SH-SY5Y (cell line): ENCODE results near the gene ITPR2.

Experiments
- GATA2 ChIP-seq: IDR thresholded peaks from 2 replicates; pipeline ENCODE4 v1.6.1; 2011; ENCODE audit warnings: mild to moderate bottlenecking, low read depth, low read length
- GATA3 ChIP-seq: IDR thresholded peaks from 2 replicates; pipeline ENCODE4 v1.6.1; 2011; ENCODE audit warnings: low read depth, mild to moderate bottlenecking, low read length, moderate library complexity

Gene ITPR2

DNA sequence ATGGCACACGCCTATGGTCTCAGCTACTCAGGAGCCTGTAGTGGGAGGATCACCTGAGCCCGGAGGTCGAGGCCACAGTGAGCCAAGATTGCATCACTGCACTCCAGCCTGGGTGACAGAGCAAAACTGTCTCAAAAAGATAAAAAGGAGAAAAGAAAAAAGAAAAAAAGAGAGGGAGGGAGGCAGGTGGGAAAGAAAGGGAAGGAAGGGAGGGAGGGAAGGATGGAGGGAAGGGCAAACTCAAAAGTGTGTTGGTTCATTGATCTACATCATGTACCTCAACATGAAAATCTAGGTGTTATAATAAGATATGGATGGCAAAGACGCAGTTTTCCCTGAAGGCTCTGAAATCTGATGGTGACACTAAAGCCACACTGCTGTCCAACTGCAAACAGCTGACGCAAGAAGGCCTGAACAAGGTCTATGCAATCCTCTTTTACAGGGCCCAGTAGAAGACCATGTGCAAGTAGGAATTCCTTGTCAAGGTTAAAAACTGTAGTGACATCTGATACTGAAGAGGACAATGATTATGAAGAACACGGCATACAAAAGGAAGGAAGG is 143.6 kb downstream of the ITPR2 start:
- TF ChIP-seq GATA2: no peak
- no peak for TF ChIP-seq GATA3

DNA sequence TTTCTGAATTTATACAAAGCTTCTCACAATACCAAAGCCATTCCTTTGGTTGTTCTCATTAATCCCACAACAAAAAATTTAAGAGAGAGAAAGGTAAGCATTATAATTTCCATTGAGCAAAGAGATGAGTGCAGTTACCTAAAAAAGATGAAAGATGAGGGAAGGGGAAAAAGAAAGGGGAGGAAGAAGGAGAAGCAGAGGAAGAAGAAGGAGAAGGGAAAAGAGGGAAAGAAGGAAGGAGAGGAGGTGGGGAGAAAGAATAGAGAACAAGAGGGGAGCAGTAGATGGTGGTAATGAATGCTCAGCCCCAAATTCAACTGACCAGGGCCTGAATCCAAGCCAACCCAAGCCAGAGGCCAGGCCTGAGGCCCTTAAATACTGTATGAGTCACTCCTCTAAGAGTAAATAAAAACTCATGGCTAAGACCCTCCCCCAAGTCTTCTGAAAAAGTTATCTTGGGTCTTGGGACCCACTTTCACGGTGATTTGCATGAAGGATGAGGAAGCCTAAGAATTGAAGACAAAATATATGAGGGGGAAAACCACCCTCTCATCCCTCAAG is 144.6 kb downstream of the ITPR2 start:
- TF ChIP-seq GATA2 (no peak), GATA3 (no peak)

- TF ChIP-seq GATA3 (no peak), GATA2 (no peak)
These were observed 146.6 kb downstream of the ITPR2 start for GRCh38 chr12:26686408-26686807.

DNA sequence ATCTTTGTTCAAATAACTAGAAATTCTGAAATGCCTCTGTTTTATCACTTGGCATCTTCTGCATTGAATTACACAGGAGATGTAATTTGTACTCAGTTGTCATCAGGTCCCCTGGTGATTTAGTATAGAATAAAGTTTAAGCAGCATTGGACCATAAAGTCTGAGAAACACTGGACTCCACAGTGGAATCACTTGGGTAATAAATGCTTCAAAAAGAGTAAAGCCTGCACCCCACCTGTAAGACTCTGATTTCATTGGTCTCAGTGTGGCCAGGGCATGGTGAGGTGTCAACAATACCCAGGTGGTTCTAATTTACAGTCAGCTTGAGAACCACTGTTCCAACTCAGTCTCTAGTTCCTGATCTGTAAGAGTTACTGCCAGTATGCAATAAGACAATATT is 148.9 kb downstream of the ITPR2 start:
- TF ChIP-seq GATA3 (no peak), GATA2 (no peak)

DNA sequence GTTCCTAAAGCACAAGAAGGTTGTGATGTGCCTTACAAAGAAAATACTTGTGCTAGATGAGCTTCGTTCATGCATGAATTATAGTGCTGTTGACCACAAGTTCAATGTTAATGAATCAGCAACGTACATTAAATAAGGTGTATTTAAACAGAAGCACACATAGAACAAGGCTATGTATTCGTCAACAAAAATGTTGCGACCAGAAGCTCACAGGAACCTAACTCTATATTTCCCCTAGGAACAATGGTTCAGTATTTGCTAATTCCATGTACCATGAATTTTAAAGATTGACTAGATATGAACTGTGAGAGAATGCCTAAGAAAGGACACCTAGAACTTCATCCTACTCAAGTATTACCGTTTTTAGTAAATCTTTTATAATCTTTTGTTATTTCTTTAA is 149.6 kb downstream of the ITPR2 start:
- TF ChIP-seq GATA3 (no peak), GATA2 (no peak)

GRCh38 chr12:26680727-26681455 is 152.1 kb downstream of the ITPR2 start:
- TF ChIP-seq GATA3 (no peak), GATA2 (no peak)

- TF ChIP-seq GATA2 (no peak), GATA3 (no peak)
These were observed 154.0 kb downstream of the ITPR2 start for GRCh38 chr12:26678697-26679660.

GRCh38 chr12:26668847-26669246 is 164.1 kb downstream of the ITPR2 start:
- no peak for TF ChIP-seq GATA2
- TF ChIP-seq GATA3: no peak

DNA sequence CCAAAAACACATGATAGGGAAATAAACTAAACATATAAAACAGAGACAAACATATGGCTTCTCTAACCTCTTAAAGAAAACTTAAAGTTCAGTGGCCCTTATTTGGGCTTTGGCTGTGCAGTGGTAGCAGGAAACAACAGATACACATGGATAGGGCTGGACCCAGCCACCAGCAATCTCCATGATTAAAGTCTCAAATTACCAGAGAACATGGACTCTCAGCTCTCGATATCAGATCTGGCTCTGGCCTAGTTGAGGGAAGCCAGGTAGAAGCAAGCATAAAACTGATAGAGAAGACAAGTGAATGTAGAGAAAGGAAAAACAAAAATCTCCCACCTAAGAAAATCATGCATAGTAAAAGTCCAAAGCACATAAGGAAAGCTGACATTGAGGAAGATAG is 164.8 kb downstream of the ITPR2 start:
- TF ChIP-seq GATA2 (no peak), GATA3 (no peak)

- TF ChIP-seq GATA2 (no peak), GATA3 (no peak)
These were observed 166.7 kb downstream of the ITPR2 start for GRCh38 chr12:26666286-26666685.

GRCh38 chr12:26661399-26661798 is 171.6 kb downstream of the ITPR2 start:
- no peak for TF ChIP-seq GATA3
- no peak for TF ChIP-seq GATA2

DNA sequence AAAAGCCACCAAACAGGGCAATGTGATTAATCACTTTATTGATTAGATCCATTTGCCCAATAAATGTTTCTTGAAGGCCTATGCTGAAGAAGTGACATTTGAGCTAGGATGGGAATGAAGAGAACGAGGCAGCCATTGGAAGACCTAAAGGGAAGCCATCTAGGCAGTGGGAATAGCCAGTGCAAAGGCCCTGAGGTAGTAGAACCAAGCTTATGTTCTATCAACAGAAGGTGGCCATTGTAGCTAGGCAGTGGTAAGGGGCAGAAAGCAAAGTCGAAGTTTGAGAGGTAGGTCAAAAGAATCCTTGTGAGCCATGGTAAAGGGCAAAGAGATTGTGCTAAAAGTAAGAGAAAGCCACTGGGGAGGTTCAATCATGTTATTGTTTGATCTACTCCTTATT is 173.1 kb downstream of the ITPR2 start:
- no peak for TF ChIP-seq GATA2
- no peak for TF ChIP-seq GATA3

GRCh38 chr12:26658991-26659390 is 174.0 kb downstream of the ITPR2 start:
- TF ChIP-seq GATA3: no peak
- no peak for TF ChIP-seq GATA2

DNA sequence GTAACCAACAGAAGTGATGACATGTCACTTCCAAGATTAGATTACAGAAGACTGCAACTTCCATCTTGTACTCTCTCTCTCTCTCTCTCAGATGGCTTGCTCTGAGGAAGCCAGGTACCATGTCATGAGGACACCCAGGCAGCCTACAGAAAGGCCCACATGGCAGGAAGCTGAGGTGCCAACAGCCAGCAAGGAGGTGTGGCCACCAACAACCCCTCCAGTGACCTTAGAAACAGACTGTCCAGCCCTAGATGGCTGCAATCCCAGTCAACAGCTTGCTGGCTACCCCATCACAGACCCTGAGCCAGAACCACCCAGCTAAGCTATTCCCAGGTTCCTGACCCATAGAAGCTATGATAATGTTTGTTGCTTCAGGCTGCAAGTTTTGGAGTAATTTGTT is 178.4 kb downstream of the ITPR2 start:
- TF ChIP-seq GATA2 (no peak), GATA3 (no peak)
